Activated T-helper 17 cell treated with anti-CD3 and anti-CD28 coated beads, Interleukin-2, amount 50 U/mL, for 72 hours (primary cell): ENCODE data around the gene HSPE1. TPM values are rescaled to one million over a fixed set of nuclear protein-coding genes. Genes with fewer than 3 reads are reported as not detected.
"Not testable (repeated sequence)": the region's sequence is repeated elsewhere in the genome, so short reads cannot be mapped to it uniquely, and the experiment has no call there.

Experiments
- ATAC-seq: fragments of 150-1000 bp; cut with Tn5 transposase; replicated peaks from 2 replicates; pipeline ENCODE4 v1.10.0; 2021; ENCODE audit warnings: mild to moderate bottlenecking, moderate library complexity
- H3K27ac Mint-ChIP-seq: one replicate; pipeline ENCODE4 v1.8.0; 2022; ENCODE audit warnings: mixed read lengths
- H3K27me3 Mint-ChIP-seq: one replicate; pipeline ENCODE4 v1.8.0; 2022; ENCODE audit warnings: mixed read lengths
- H3K36me3 Mint-ChIP-seq: one replicate; pipeline ENCODE4 v1.8.0; 2022; ENCODE audit warnings: low read depth, mild to moderate bottlenecking, mixed read lengths
- H3K4me1 Mint-ChIP-seq: one replicate; pipeline ENCODE4 v1.8.0; 2022; ENCODE audit warnings: mixed read lengths
- H3K4me3 Mint-ChIP-seq: one replicate; pipeline ENCODE4 v1.8.0; 2022; ENCODE audit warnings: mild to moderate bottlenecking, mixed read lengths
- H3K9me3 Mint-ChIP-seq: one replicate; pipeline ENCODE4 v1.8.0; 2022; ENCODE audit warnings: mixed read lengths
- total RNA-seq, 2 donors: library from RNA; stranded (reverse); gene quantifications; one replicate each; pipeline ENCODE4 v1.2.3, GENCODE V29; 2022

The HSPE1 gene
- 100 to 1,000 TPM; 151 to 313 TPM for total RNA-seq

DNA sequence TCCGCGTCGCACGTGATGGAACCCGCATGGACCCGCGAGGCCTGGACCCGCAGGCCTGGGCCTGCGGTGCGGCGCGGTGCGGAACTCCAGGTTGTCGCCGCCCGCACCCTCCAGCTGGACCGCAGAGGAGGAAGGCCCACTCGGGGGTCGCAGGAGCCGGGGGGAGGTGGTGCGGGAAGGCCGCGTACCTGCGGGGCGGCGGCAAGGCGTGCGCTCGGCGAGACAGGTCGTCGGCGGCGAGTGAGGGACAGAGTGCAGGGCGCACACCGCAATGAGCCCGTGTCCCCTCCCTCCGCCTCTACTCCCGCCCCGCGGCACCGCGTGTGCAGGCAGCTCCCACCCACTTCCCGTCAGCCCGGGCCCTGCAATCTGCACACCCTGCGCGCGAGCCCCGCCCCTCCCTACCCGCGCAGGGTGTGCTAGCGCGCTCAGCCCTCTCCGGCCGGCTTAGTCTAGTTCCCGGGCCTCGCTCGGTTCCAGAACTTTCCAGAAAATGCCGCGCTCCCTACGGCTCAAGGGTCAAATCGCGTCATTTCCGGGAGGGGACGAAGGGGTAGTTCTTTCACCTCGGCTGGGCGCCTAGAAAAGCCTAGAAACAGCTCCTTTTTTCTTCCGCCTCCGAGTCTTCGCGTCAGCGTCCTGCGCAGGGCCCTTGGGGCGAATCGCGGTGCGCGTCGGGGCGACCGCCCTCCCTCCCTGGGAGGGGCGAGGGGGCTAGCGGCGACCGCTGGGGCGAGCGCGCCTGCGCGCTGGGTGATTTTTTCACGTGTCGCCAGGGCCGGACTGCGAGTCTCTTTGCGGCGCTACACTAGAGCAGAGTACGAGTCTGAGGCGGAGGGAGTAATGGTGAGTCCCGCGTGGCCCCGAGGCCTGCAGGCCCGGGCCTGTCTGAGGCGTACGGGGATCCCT is at the start of gene HSPE1, which contains the start of gene HSPD1:
Gene HSPE1, plus strand, starts transcription at position 786 of the 909 bp plus-strand sequence. Its CDS starts 58 bp downstream, at position 844.
Gene HSPD1, minus strand, starts transcription at position 247 of the 909 bp plus-strand sequence. CDS start 992 bp downstream, outside the sequence.
- peaks cover 94% of the 10 kb centered on the region for H3K36me3 Mint-ChIP-seq
- peak within 1 kb of the TSS; percentile 98 for H3K4me3 Mint-ChIP-seq
- ATAC-seq, result peak; percentile 88
- peaks cover 17% of the 10 kb centered on the region for H3K4me1 Mint-ChIP-seq
- peak within 1 kb of the TSS; percentile 95 for H3K27ac Mint-ChIP-seq
- H3K9me3 Mint-ChIP-seq, result no peaks in the 10 kb centered on the region
- H3K27me3 Mint-ChIP-seq, result no peaks in the 10 kb centered on the region

DNA sequence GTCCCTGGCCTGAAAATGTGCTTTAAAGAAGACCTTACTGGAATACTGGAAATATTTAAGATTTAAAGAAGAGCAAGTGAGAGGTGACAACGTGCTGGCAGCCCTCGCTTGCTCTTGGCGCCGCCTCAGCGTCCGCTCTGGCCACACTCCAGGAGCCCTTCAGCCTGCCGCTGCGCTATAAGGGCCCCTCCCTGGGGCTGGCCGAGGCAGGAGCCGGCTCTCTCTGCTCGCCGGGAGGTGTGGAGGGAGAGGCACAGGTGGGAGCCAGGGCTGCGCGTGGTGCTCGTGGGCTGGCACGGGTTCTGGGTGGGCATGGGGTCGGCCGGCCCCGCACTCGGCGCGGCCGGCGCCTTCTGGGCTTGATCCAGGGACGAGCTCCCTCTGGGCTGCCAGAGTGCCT is 49.7 kb upstream of the HSPE1 start:
- no peak for ATAC-seq
- H3K27ac Mint-ChIP-seq, result no peak overlapping the region
- peaks cover 9% of the 10 kb centered on the region for H3K36me3 Mint-ChIP-seq
- H3K27me3 Mint-ChIP-seq, result no peaks in the 10 kb centered on the region
- peaks cover 10% of the 10 kb centered on the region for H3K4me1 Mint-ChIP-seq
- no peak overlapping the region for H3K4me3 Mint-ChIP-seq
- H3K9me3 Mint-ChIP-seq, result no peaks in the 10 kb centered on the region

DNA sequence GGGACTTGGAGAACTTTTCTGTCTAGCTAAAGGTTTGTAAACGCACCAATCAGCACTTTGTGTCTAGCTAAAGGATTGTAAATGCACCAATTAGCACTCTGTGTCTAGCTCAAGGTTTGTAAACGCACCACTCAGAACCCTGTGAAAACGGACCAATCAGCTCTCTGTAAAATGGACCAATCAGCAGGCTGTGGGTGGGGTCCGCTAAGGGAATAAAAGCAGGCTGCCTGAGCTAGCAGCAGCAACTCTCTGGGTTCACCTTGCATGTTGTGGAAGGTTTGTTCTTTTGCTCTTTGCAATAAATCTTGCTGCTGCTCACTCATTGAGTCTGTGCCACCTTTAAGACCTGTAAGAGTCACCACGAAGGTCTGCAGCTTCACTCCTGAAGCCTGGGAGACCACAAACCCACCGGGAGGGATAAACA is 49.2 kb upstream of the HSPE1 start:
- not testable (repeated sequence) for H3K4me3 Mint-ChIP-seq, ATAC-seq, H3K27me3 Mint-ChIP-seq, H3K4me1 Mint-ChIP-seq, H3K27ac Mint-ChIP-seq, H3K9me3 Mint-ChIP-seq
- H3K36me3 Mint-ChIP-seq, result peaks cover 14% of the 10 kb centered on the region

DNA sequence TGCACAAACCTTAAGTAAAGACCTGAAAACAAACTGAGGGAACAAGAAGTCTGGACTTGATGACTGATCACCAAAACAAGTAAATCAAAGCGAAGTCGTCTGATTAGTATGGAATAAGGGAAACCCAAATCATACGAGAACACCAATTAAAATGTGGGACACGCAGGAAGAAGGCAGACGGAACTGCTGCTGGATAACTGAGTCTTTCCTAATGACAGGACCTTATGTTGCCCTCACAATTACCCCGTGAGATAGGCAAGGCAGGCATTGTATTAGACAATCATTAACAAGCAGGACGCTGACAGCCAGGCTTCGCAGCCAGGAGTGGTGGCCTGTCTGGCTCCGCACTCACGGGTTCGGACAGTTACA is 47.4 kb upstream of the HSPE1 start:
- Mint-ChIP-seq H3K27me3 (no peaks in the 10 kb centered on the region), H3K36me3 (peaks cover 25% of the 10 kb centered on the region), H3K27ac (peak overlapping the region; percentile 100), H3K4me1 (peaks cover 15% of the 10 kb centered on the region), H3K4me3 (peak overlapping the region; percentile 99), H3K9me3 (no peaks in the 10 kb centered on the region)
- ATAC-seq, result no peak

DNA sequence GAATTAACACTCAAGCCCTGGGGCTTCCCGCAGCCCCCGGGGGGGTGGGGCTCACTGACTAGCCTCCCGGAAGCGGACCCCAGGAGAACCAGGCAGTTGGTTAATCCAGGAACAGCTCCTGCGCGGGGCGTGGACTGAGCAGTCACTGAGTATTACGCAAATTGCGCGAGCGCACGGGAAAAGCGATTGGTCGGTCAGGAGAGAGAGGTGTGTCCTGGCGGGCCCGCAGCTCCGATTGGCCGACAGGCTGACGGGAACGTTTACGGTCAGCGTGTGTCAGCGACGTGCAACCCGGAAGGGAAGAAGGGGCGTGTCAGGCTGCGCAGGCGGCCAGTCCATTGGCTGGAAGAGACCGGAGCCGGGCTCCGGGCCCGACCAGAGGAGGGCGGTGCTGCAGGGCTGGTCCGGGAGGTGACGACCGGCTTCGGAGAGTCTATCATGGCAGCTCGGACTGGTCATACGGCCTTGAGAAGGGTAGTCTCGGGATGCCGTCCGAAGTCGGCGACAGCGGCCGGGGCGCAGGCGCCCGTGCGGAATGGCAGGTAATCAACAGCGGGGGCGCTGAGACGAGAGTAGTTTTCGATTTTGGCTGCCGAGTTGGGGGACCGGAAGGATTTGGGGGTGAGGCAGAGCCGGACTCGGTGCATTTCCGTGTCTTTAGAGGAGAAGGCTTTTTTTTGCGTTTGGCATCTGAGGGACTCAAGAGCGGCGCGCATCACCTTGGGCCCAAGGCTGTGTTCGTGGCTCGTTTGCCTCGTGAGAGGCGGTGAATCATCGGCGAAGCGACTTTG is 46.9 kb upstream of the HSPE1 start, which contains the start of gene COQ10B:
Gene COQ10B, plus strand, starts transcription at position 430 of the 791 bp plus-strand sequence. Its CDS starts 9 bp downstream, at position 439.
- Mint-ChIP-seq H3K4me1 (peaks cover 19% of the 10 kb centered on the region), H3K36me3 (peaks cover 31% of the 10 kb centered on the region)
- peak; percentile 93 for ATAC-seq

DNA sequence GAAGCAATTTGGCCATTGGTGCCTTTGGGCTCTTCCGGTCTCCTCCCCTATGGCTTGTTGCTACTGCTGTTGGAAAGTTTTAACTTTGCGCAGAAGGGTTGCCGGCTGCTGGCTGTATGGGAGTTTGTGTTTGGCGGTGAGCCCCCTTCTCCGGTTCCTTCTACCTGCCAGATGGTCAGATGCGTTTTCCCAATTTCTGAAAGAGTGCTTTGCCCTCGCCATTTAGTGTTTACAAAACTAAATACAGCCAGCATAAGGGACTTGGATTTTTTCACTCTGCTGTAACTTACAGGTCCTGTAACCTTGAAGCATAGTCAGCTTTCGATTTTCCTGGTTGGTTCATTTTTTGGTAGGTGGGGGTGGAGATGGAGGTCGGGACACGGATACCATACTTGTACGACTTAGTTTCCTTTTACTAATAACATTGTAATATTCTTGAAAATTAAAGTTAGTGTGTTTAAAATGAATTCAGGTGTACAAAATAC is 46.2 kb upstream of the HSPE1 start:
- H3K4me1 Mint-ChIP-seq, result peaks cover 21% of the 10 kb centered on the region
- no peaks in the 10 kb centered on the region for H3K9me3 Mint-ChIP-seq
- H3K27ac Mint-ChIP-seq, result peak overlapping the region; percentile 100
- peaks cover 37% of the 10 kb centered on the region for H3K36me3 Mint-ChIP-seq
- H3K4me3 Mint-ChIP-seq, result peak overlapping the region; percentile 99
- no peaks in the 10 kb centered on the region for H3K27me3 Mint-ChIP-seq
- ATAC-seq, result peak; percentile 69

More for the DNA sequence above, 46.9 kb upstream of the HSPE1 start, which contains the start of gene COQ10B:
- H3K27ac Mint-ChIP-seq, result peak within 1 kb of the TSS; percentile 100
- peak within 1 kb of the TSS; percentile 99 for H3K4me3 Mint-ChIP-seq
- no peaks in the 10 kb centered on the region for H3K27me3 Mint-ChIP-seq
- H3K9me3 Mint-ChIP-seq, result no peaks in the 10 kb centered on the region

DNA sequence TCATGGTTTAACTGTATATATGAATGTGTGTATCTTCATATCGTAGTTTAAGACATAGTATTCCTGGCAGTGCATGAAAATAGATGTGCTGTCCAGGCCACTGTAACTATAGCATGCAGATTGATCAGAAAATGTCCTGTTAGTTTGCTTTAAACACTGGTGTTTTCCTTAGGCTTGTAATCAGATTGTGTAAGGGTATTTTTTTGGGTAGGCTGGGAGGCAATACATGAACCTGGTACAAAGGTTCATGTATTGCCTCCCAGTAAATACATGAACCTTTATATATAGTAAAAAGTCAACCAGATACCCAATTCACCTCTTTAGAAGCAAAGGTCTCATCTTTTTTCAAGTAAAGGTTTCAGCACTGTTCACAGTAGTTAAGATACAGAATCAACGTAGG is 45.3 kb upstream of the HSPE1 start:
- Mint-ChIP-seq H3K4me3 (peak overlapping the region; percentile 99), H3K27me3 (no peaks in the 10 kb centered on the region), H3K4me1 (peaks cover 21% of the 10 kb centered on the region), H3K36me3 (peaks cover 47% of the 10 kb centered on the region), H3K9me3 (no peaks in the 10 kb centered on the region), H3K27ac (peak overlapping the region; percentile 100)
- ATAC-seq, result no peak

DNA sequence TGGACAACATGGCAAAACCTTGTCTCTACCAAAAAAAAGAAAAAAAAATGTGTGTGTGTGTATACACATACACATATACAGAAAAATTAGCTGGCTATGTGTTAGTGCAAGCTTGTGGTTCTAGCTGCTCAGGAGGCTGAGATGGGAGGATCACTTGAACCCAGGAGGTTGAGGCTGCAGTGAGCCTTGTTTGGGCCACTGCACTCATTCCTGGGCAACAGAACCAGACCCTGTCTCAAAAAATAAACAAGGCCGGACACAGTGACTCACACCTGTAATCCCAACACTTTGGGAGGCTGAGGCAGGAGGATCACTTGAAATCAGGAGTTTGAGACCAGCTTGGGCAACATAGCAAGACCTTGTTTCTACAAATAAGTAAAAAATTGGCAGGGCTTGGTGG is 44.8 kb upstream of the HSPE1 start:
- Mint-ChIP-seq H3K9me3 (no peaks in the 10 kb centered on the region), H3K4me3 (peak overlapping the region; percentile 99), H3K27ac (peak overlapping the region; percentile 100), H3K4me1 (peaks cover 21% of the 10 kb centered on the region), H3K27me3 (no peaks in the 10 kb centered on the region), H3K36me3 (peaks cover 52% of the 10 kb centered on the region)
- ATAC-seq, result no peak

DNA sequence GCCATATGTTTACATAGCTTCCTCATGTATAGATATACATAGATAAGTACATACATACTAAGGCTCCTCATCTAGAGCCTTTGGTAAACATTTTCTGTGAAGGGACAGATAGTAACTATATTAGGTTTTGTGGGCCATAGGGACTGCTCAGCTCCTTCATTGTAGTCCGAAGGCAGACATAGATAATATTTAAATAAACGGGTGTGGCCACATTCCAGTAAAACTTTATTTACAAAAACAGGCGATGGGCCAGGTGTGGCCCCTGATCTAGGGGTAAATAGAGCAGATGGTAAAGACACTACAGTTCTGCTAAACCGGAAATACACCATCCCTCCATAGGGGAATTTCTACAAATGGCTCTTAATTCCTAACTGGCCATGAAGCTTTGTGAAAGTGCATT is 39.5 kb upstream of the HSPE1 start:
- H3K9me3 Mint-ChIP-seq, result no peaks in the 10 kb centered on the region
- no peak overlapping the region for H3K27ac Mint-ChIP-seq
- ATAC-seq, result no peak
- peaks cover 88% of the 10 kb centered on the region for H3K36me3 Mint-ChIP-seq
- no peak overlapping the region for H3K4me3 Mint-ChIP-seq
- peaks cover 11% of the 10 kb centered on the region for H3K4me1 Mint-ChIP-seq
- H3K27me3 Mint-ChIP-seq, result no peaks in the 10 kb centered on the region

DNA sequence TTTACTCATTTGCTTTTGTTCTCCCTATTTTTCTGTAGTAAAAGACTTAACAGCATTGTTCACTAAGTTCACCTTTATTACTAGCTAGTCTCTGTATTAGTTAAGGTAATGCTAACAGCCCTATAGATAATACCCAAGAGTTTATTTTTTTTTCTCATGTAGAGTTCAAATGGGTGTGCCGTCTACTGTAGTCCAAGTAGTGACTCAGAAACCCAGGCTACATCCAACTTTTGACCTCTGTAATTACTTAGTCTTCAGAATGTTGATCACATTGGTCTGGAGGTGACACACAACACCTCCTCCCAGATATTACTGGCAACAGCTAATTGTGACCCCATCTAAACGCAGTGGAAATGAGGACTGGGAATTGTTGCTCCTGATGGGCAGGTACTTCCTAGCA is 39.1 kb upstream of the HSPE1 start:
- Mint-ChIP-seq H3K4me1 (peaks cover 13% of the 10 kb centered on the region), H3K36me3 (peaks cover 88% of the 10 kb centered on the region), H3K9me3 (no peaks in the 10 kb centered on the region), H3K27ac (no peak overlapping the region), H3K4me3 (no peak overlapping the region), H3K27me3 (no peaks in the 10 kb centered on the region)
- no peak for ATAC-seq

DNA sequence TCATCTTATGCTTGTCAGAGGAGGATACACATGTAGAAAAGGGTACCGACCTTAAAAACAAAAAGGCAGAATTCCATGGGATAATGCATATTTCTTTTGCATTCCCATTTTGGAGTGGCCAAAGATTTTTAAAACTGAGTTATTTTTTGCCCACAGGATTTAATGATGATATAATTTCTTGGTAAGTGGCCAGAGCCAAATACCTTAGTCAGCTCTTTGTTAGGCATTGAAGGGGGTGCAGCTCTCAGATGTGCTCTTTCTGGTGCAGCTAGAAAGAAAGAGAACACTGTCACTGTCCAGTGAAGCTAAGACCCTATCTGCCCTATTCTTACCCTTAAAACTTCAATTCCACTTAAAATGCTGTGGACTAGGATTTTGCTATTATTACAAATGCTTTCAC is 36.0 kb upstream of the HSPE1 start:
- H3K4me3 Mint-ChIP-seq, result no peak overlapping the region
- peaks cover 91% of the 10 kb centered on the region for H3K36me3 Mint-ChIP-seq
- H3K4me1 Mint-ChIP-seq, result peaks cover 4% of the 10 kb centered on the region

DNA sequence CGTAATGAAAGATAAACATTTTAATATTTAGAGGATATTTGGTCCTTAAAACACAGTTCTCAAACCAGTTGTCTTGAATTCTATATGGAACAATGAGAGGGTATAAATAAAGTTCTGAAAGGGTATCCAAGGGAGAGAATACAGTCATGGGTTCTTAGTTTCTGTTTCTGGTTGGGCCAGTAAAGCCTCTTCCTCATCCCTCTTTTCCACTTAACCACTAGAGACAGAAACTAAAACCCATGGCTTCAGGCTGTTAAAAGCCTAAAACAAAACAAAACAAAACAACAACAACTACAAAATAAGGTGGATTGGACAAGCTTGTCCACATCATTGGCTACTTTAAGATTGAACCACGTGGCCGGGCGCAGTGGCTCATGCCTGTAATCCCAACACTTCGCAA is 28.0 kb upstream of the HSPE1 start:
- Mint-ChIP-seq H3K36me3 (peaks cover 91% of the 10 kb centered on the region), H3K4me1 (no peaks in the 10 kb centered on the region), H3K27ac (peak overlapping the region; percentile 48), H3K27me3 (no peaks in the 10 kb centered on the region), H3K9me3 (no peaks in the 10 kb centered on the region), H3K4me3 (no peak overlapping the region)
- ATAC-seq, result no peak

More for the DNA sequence above, 36.0 kb upstream of the HSPE1 start:
- H3K27me3 Mint-ChIP-seq, result no peaks in the 10 kb centered on the region
- no peaks in the 10 kb centered on the region for H3K9me3 Mint-ChIP-seq
- ATAC-seq, result no peak
- no peak overlapping the region for H3K27ac Mint-ChIP-seq

DNA sequence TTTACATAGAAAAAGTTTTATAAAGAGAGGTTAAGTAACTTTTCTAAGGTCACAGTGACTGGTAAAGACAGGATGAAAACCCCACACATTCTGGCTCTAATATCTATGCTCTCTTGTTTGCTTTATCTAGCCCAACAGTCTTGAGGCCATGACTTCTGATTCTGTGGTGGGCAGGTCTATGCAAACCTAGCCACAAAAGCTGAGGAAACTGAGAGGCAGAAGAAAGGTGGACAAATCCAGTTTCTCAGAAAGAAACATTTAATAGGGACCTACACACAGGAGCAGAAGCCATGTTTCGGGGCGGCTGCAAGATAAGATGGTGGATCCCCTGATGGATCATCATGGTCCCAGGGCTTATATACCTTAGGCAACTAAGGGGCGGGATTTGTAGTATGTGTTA is 22.4 kb upstream of the HSPE1 start:
- H3K4me3 Mint-ChIP-seq, result no peak overlapping the region
- peaks cover 68% of the 10 kb centered on the region for H3K36me3 Mint-ChIP-seq
- H3K9me3 Mint-ChIP-seq, result no peaks in the 10 kb centered on the region
- peak overlapping the region; percentile 61 for H3K27ac Mint-ChIP-seq
- no peak for ATAC-seq
- no peaks in the 10 kb centered on the region for H3K27me3 Mint-ChIP-seq
- H3K4me1 Mint-ChIP-seq, result peaks cover 8% of the 10 kb centered on the region
